BE2C (cell line): ENCODE results near the gene DCAF10.
"Not testable (repeated sequence)": the region's sequence is repeated elsewhere in the genome, so short reads cannot be mapped to it uniquely, and the experiment has no call there.

Source experiments
- DNase-seq: peaks from one replicate; pipeline ENCODE4 v3.0.0-alpha.2; 2020
- H3K27me3 ChIP-seq: fragments of 250-450 bp; sonication (Bioruptor Pico); 2 replicates; pipeline ENCODE4 v1.5.1; 2020; ENCODE audit warnings: mild to moderate bottlenecking
- H3K36me3 ChIP-seq: fragments of 250-450 bp; sonication (Bioruptor Pico); 2 replicates; pipeline ENCODE4 v1.5.1; 2020; ENCODE audit warnings: mild to moderate bottlenecking
- H3K4me1 ChIP-seq: fragments of 250-450 bp; sonication (Bioruptor Pico); 2 replicates; pipeline ENCODE4 v1.5.1; 2020
- H3K4me3 ChIP-seq: 2 replicates; pipeline ENCODE4 v1.5.1; 2011; ENCODE audit warnings: low read depth, low read length
- H3K9me3 ChIP-seq: fragments of 250-450 bp; sonication (Bioruptor Pico); 2 replicates; pipeline ENCODE4 v1.5.1; 2020
- CTCF ChIP-seq: IDR thresholded peaks from 2 replicates; pipeline ENCODE4 v1.5.1; 2012; ENCODE audit warnings: mild to moderate bottlenecking, low read depth, low read length

Gene DCAF10

GRCh38 chr9:37906312-37907239 lies 106.0 kb downstream of the DCAF10 start:
- no peak for DNase-seq
- H3K36me3 ChIP-seq: no peaks in the 10 kb centered on the region
- no peaks in the 10 kb centered on the region; the same call in none of the 2 replicates for H3K4me1 ChIP-seq
- TF ChIP-seq CTCF: no peak
- no peaks in the 10 kb centered on the region for H3K27me3 ChIP-seq
- H3K9me3 ChIP-seq: no peaks in the 10 kb centered on the region
- H3K4me3 ChIP-seq: no peak overlapping the region

- DNase-seq: no peak
- no peaks in the 10 kb centered on the region for H3K36me3 ChIP-seq
- H3K4me3 ChIP-seq: no peak overlapping the region
- H3K4me1 ChIP-seq: no peaks in the 10 kb centered on the region; the same call in none of the 2 replicates
- H3K9me3 ChIP-seq: no peaks in the 10 kb centered on the region
- H3K27me3 ChIP-seq: no peaks in the 10 kb centered on the region
- TF ChIP-seq CTCF: no peak
Observed at GRCh38 chr9:37908283-37908682, 107.7 kb downstream of the DCAF10 start.

- no peak for TF ChIP-seq CTCF
- no peaks in the 10 kb centered on the region for H3K27me3 ChIP-seq
- H3K36me3 ChIP-seq: no peaks in the 10 kb centered on the region
- DNase-seq: no peak
- no peak overlapping the region for H3K4me3 ChIP-seq
- no peaks in the 10 kb centered on the region; the same call in none of the 2 replicates for H3K4me1 ChIP-seq
- no peaks in the 10 kb centered on the region for H3K9me3 ChIP-seq
Observed at GRCh38 chr9:37908698-37909186, 108.1 kb downstream of the DCAF10 start.

- TF ChIP-seq CTCF: no peak
- H3K36me3 ChIP-seq: no peaks in the 10 kb centered on the region
- H3K27me3 ChIP-seq: no peaks in the 10 kb centered on the region
- H3K4me3 ChIP-seq: no peak overlapping the region
- no peak for DNase-seq
- H3K9me3 ChIP-seq: no peaks in the 10 kb centered on the region
- peaks cover 4% of the 10 kb centered on the region for H3K4me1 ChIP-seq
Observed at GRCh38 chr9:37909326-37909725, 108.7 kb downstream of the DCAF10 start.

GRCh38 chr9:37909836-37910235 lies 109.2 kb downstream of the DCAF10 start:
- not testable (repeated sequence) for H3K9me3 ChIP-seq, DNase-seq, H3K27me3 ChIP-seq, H3K4me3 ChIP-seq, H3K4me1 ChIP-seq, H3K36me3 ChIP-seq

GRCh38 chr9:37910271-37910670 lies 109.7 kb downstream of the DCAF10 start:
- Histone ChIP-seq H3K36me3 (no peaks in the 10 kb centered on the region), H3K4me1 (peaks cover 4% of the 10 kb centered on the region), H3K27me3 (no peaks in the 10 kb centered on the region), H3K9me3 (no peaks in the 10 kb centered on the region), H3K4me3 (no peak overlapping the region)
- DNase-seq: no peak
- TF ChIP-seq CTCF: no peak
